Measurements from ENCODE around the gene ANKRD55.
"Not testable (repeated sequence)": the region's sequence is repeated elsewhere in the genome, so short reads cannot be mapped to it uniquely, and the experiment has no call there.

ANKRD55 gene

GRCh38 chr5:56168066-56168478, 65.1 kb downstream of the ANKRD55 start:
- DNase-seq (ENCODE audit: low read depth): no peak

- no peak for DNase-seq (ENCODE audit: low read depth)
These were observed 65.6 kb downstream of the ANKRD55 start for GRCh38 chr5:56167519-56167918.

GRCh38 chr5:56166671-56167385, 66.3 kb downstream of the ANKRD55 start:
- DNase-seq (ENCODE audit: low read depth): no peak

GRCh38 chr5:56164376-56164775, 68.8 kb downstream of the ANKRD55 start:
- DNase-seq (ENCODE audit: low read depth): no peak

GRCh38 chr5:56161927-56162326, 71.2 kb downstream of the ANKRD55 start:
- no peak for DNase-seq (ENCODE audit: low read depth)

GRCh38 chr5:56161439-56161823, 71.7 kb downstream of the ANKRD55 start:
- DNase-seq (ENCODE audit: low read depth): no peak

- DNase-seq (ENCODE audit: low read depth): no peak
These were observed 72.2 kb downstream of the ANKRD55 start for GRCh38 chr5:56160723-56161438.

GRCh38 chr5:56159521-56159947, 73.6 kb downstream of the ANKRD55 start:
- DNase-seq (ENCODE audit: low read depth): no peak

GRCh38 chr5:56158331-56158960, 74.7 kb downstream of the ANKRD55 start:
- DNase-seq (ENCODE audit: low read depth): no peak

- DNase-seq (ENCODE audit: low read depth): not testable (repeated sequence)
These were observed 75.9 kb downstream of the ANKRD55 start for GRCh38 chr5:56157191-56157621.

- not testable (repeated sequence) for DNase-seq (ENCODE audit: low read depth)
These were observed 76.4 kb downstream of the ANKRD55 start for GRCh38 chr5:56156585-56157190.

- DNase-seq (ENCODE audit: low read depth): no peak
These were observed 77.0 kb downstream of the ANKRD55 start for GRCh38 chr5:56155992-56156584.

- no peak for DNase-seq (ENCODE audit: low read depth)
These were observed 78.2 kb downstream of the ANKRD55 start for GRCh38 chr5:56154732-56155484.

- DNase-seq (ENCODE audit: low read depth): no peak
These were observed 80.7 kb downstream of the ANKRD55 start for GRCh38 chr5:56152437-56152836.

- DNase-seq (ENCODE audit: low read depth): not testable (repeated sequence)
These were observed 82.4 kb downstream of the ANKRD55 start for GRCh38 chr5:56150756-56151155.

GRCh38 chr5:56148453-56148971, 84.6 kb downstream of the ANKRD55 start:
- no peak for DNase-seq (ENCODE audit: low read depth)

- no peak for DNase-seq (ENCODE audit: low read depth)
These were observed 85.4 kb downstream of the ANKRD55 start for GRCh38 chr5:56147659-56148230.

GRCh38 chr5:56147106-56147505, 86.0 kb downstream of the ANKRD55 start:
- no peak for DNase-seq (ENCODE audit: low read depth)

GRCh38 chr5:56146674-56147073, 86.5 kb downstream of the ANKRD55 start:
- DNase-seq (ENCODE audit: low read depth): no peak

- no peak for DNase-seq (ENCODE audit: low read depth)
These were observed 87.6 kb downstream of the ANKRD55 start for GRCh38 chr5:56145511-56145910.

- no peak for DNase-seq (ENCODE audit: low read depth)
These were observed 88.0 kb downstream of the ANKRD55 start for GRCh38 chr5:56145106-56145505.

All from stimulated activated CD8-positive, alpha-beta memory T cell treated with anti-CD3 and anti-CD28 coated beads, Interleukin-15, amount 100 ng/mL, for 1 hour (primary cell).